Stomach smooth muscle (tissue), 2 donors: Measurements from ENCODE around the gene HMOX1.

Experiments
- H3K27ac ChIP-seq: one replicate; pipeline ENCODE4 v1.7.0; 2013; ENCODE audit warnings: mild to moderate bottlenecking, low read length, inconsistent platforms
- H3K27me3 ChIP-seq, 2 donors: one replicate each; pipeline ENCODE4 v1.7.0; 2013; ENCODE audit warnings: low read length in 2 of 2; ENCODE audit not compliant: insufficient read depth in 2 of 2, control insufficient read depth in 1 of 2
- H3K36me3 ChIP-seq, 2 donors: one replicate each; pipeline ENCODE4 v1.7.0; 2013; ENCODE audit warnings: low read length in 2 of 2; ENCODE audit not compliant: control insufficient read depth in 2 of 2, insufficient read depth in 2 of 2
- H3K4me1 ChIP-seq: one replicate; pipeline ENCODE4 v1.7.0; 2013; ENCODE audit warnings: low read length; ENCODE audit not compliant: control insufficient read depth, insufficient read depth
- H3K4me3 ChIP-seq, 2 donors: one replicate each; pipeline ENCODE4 v1.7.0; 2013; ENCODE audit warnings: low read length in 2 of 2
- H3K9ac ChIP-seq, 2 donors: one replicate each; pipeline ENCODE4 v1.7.0; 2013; ENCODE audit warnings: low read length in 2 of 2, mild to moderate bottlenecking in 1 of 2
- H3K9me3 ChIP-seq, 2 donors: one replicate each; pipeline ENCODE4 v1.7.0; 2013; ENCODE audit warnings: low read length in 2 of 2; ENCODE audit not compliant: control insufficient read depth in 2 of 2
- donor health status: healthy.
- donor health status: Pancreatic carcinoma.

HMOX1 gene, protein sequence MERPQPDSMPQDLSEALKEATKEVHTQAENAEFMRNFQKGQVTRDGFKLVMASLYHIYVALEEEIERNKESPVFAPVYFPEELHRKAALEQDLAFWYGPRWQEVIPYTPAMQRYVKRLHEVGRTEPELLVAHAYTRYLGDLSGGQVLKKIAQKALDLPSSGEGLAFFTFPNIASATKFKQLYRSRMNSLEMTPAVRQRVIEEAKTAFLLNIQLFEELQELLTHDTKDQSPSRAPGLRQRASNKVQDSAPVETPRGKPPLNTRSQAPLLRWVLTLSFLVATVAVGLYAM

GRCh38 chr22:35380537-35381423, at the start of gene HMOX1:
Gene HMOX1, plus strand, starts transcription at chr22:35381096. Its CDS starts 78 bp downstream, at chr22:35381174.
- Histone ChIP-seq H3K4me1 (peaks cover 21% of the 10 kb centered on the region), H3K4me3 (peak within 1 kb of the TSS; percentile 73 to 84), H3K36me3 (no peaks in the 10 kb centered on the region), H3K9me3 (no peaks in the 10 kb centered on the region), H3K27ac (peak within 1 kb of the TSS; percentile 69), H3K27me3 (no peaks in the 10 kb centered on the region), H3K9ac (peak within 1 kb of the TSS; percentile 50 to 83)

DNA sequence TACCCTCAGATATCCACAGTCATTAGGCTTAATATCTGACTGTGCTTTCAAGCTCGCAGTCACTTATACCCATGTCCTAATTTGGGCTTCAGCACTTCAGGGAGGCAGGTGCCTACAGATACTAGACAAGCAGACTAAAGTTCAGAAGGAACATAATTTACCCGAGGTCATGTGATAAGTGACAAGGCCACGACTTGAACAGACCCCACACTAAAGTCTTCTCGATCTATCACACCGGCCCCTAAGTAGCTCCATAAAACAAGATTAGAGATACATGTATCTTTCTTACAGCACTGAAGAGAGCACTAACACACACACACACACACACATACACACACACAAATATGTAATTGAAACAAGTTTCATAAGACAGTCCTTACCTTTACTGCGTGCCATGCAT, 48.6 kb upstream of the HMOX1 start:
- no peak overlapping the region for H3K4me3 ChIP-seq
- no peaks in the 10 kb centered on the region for H3K9me3 ChIP-seq
- H3K27ac ChIP-seq: no peak overlapping the region
- no peaks in the 10 kb centered on the region for H3K27me3 ChIP-seq
- no peak overlapping the region for H3K9ac ChIP-seq
- peaks cover 10% of the 10 kb centered on the region for H3K4me1 ChIP-seq
- H3K36me3 ChIP-seq: peaks cover 47 to 61% of the 10 kb centered on the region in 2 donors

- Histone ChIP-seq H3K27me3 (no peaks in the 10 kb centered on the region), H3K9ac (no peak overlapping the region), H3K36me3 (peaks cover 41 to 61% of the 10 kb centered on the region in 2 donors), H3K4me3 (no peak overlapping the region), H3K9me3 (no peaks in the 10 kb centered on the region), H3K4me1 (peaks cover 10% of the 10 kb centered on the region), H3K27ac (no peak overlapping the region)
Measured at GRCh38 chr22:35333220-35333619, 47.7 kb upstream of the HMOX1 start.

- H3K27ac ChIP-seq: no peak overlapping the region
- H3K27me3 ChIP-seq: no peaks in the 10 kb centered on the region
- H3K9me3 ChIP-seq: no peaks in the 10 kb centered on the region
- H3K9ac ChIP-seq: no peak overlapping the region
- peaks cover 43 to 61% of the 10 kb centered on the region in 2 donors for H3K36me3 ChIP-seq
- H3K4me1 ChIP-seq: peaks cover 10% of the 10 kb centered on the region
- no peak overlapping the region for H3K4me3 ChIP-seq
Measured at GRCh38 chr22:35334004-35334403, 46.9 kb upstream of the HMOX1 start.

DNA sequence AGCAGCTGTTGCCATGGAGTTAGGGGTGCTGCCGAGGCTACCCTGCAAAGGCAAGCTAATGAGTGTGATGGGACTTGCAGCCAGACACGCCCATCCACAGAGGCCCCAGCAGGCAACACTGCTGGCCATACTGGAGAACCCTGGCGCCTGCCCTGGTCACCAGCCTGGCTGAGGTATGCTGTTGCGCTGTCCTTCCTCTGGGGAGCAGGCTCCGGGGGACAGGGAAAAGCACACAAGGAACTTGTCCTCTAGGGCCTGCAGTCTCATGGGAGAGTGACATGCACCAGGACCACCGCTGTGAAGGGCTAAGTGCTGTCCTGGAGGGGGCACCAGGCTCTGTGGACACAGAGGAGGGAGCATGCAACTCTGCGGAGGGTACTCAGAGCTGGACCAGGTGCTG, 45.4 kb upstream of the HMOX1 start:
- H3K36me3 ChIP-seq: peaks cover 43 to 65% of the 10 kb centered on the region in 2 donors

GRCh38 chr22:35335936-35336781, 44.7 kb upstream of the HMOX1 start:
- Histone ChIP-seq H3K4me3 (no peak overlapping the region), H3K27ac (no peak overlapping the region), H3K9me3 (no peaks in the 10 kb centered on the region), H3K27me3 (no peaks in the 10 kb centered on the region), H3K4me1 (no peaks in the 10 kb centered on the region), H3K36me3 (peaks cover 47 to 71% of the 10 kb centered on the region in 2 donors), H3K9ac (no peak overlapping the region)

More for the DNA sequence above, 45.4 kb upstream of the HMOX1 start:
- H3K4me1 ChIP-seq: peaks cover 4% of the 10 kb centered on the region
- H3K27me3 ChIP-seq: no peaks in the 10 kb centered on the region
- no peak overlapping the region for H3K4me3 ChIP-seq
- H3K9ac ChIP-seq: no peak overlapping the region
- H3K9me3 ChIP-seq: no peaks in the 10 kb centered on the region
- no peak overlapping the region for H3K27ac ChIP-seq

DNA sequence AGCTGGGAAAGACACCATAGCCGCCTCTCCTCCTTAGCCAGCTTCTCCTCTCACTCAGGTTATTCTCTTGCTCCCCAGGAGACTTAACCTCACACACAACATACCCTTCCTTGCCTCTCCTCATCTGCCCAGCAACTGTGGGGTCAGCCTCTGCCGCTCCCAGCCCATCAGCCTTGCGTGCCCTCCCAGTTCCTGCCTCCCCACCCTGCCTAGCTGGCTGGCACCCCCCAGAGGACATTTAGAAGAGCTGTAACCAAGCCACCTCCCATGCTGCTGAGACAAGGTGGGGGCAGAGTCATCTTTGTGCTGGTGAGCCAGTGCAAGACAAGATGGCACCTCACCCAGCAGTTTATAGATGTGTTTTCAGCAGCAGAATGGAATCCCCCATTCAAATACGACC, 43.0 kb upstream of the HMOX1 start:
- no peaks in the 10 kb centered on the region for H3K9me3 ChIP-seq
- no peak overlapping the region for H3K9ac ChIP-seq
- no peaks in the 10 kb centered on the region for H3K27me3 ChIP-seq
- H3K4me3 ChIP-seq: no peak overlapping the region
- H3K4me1 ChIP-seq: no peaks in the 10 kb centered on the region
- peaks cover 36 to 68% of the 10 kb centered on the region in 2 donors for H3K36me3 ChIP-seq
- no peak overlapping the region for H3K27ac ChIP-seq

GRCh38 chr22:35341090-35341874, 39.6 kb upstream of the HMOX1 start:
- H3K36me3 ChIP-seq: peaks cover 29 to 45% of the 10 kb centered on the region in 2 donors
- no peaks in the 10 kb centered on the region for H3K4me1 ChIP-seq
- no peak overlapping the region for H3K9ac ChIP-seq
- no peaks in the 10 kb centered on the region for H3K9me3 ChIP-seq
- no peak overlapping the region for H3K4me3 ChIP-seq
- no peaks in the 10 kb centered on the region for H3K27me3 ChIP-seq
- no peak overlapping the region for H3K27ac ChIP-seq

DNA sequence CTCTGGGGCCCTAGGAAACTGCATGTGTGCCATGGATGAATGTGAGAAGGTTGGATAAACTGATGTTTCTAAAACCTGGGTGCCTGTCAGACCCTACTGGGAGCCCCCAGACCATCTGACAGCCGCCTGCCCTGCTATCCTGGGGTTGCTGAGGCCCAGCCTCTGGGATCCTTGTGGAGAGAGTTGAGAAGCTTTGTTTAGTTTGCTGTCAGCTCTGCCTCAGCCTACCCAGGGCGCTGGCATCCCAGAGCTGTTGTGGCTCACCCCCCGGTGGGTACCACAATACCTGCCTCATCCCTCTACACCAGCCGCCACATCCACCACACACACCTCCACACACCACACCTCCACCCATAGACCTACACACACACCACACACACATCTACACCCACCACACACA, 38.5 kb upstream of the HMOX1 start:
- peaks cover 21 to 41% of the 10 kb centered on the region in 2 donors for H3K36me3 ChIP-seq
- no peaks in the 10 kb centered on the region for H3K27me3 ChIP-seq
- H3K4me3 ChIP-seq: no peak overlapping the region
- H3K27ac ChIP-seq: no peak overlapping the region
- no peaks in the 10 kb centered on the region for H3K9me3 ChIP-seq
- H3K9ac ChIP-seq: no peak overlapping the region
- no peaks in the 10 kb centered on the region for H3K4me1 ChIP-seq
